GM21360 (cell line): Measurements from ENCODE around the gene CCBE1.
"Not testable (repeated sequence)": the region's sequence is repeated elsewhere in the genome, so short reads cannot be mapped to it uniquely, and the experiment has no call there.

Source experiments
- ATAC-seq: cut with Tn5 transposase; IDR thresholded peaks from one replicate; pipeline ENCODE4 v1.9.1; 2021; ENCODE audit warnings: mild to moderate bottlenecking, moderate library complexity; ENCODE audit not compliant: unreplicated experiment

Gene CCBE1

DNA sequence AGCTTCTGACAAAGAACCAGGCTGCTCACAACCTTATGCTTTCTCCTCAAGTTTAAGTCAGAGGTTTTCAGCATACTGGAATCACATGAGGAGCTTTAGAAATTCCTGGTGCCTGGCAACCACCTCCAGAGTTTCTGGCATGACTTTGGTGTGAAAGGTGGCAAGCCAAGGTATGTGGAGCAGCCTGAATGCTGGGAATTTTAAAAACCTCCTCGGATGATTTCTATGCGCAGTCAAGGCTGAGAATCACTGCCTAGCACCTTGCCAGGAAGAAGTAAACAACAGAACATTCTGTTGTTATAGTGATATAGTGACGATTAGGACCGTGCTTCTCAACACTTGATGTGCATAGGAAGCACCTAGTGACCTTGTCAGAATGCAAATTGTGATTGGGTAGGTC, 11.7 kb downstream of the CCBE1 start:
- no peak for ATAC-seq

GRCh38 chr18:59684777-59685176, 12.4 kb downstream of the CCBE1 start:
- no peak for ATAC-seq

DNA sequence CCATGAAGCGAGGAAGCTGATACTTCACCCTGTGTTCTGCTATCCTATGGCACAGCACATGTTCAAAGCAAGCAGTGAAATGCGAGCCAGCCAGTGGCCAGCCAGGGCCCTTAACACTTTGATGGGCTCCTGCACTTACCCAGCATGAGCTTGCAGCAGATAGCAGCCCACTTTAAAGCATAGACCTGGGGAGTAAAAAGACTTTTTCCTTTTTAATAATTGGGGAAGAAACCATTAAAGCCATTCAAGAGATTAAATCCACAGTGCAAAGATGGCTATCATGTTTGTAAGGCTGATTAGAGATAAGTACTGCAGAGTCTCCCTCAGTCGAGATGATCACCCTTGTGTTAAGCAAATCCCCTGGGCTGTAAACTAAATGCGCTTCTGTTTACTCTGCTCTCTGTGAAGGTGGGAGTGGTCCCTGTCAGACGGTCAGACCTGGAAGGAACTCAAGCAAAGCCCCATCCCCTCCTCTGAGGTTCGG, 15.7 kb downstream of the CCBE1 start:
- no peak for ATAC-seq

DNA sequence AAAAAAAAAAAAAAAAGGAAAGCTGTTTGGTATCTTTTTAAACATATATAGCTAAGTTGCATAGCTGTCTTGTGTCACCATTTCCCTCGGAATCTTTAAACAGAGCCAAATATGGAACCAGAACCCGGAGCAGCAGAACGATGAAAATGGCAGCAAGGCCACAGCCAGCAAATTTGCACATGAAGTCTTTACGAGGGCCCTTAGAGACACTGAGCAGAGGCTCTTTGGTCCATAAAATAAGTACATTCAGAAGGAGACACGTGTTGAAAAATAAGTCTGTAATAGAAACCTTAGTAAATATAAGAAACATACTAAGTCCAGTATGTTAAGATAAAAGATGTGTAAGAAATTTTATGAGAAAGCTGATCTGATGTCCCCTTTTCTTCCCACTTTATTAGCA, 16.2 kb downstream of the CCBE1 start:
- no peak for ATAC-seq

DNA sequence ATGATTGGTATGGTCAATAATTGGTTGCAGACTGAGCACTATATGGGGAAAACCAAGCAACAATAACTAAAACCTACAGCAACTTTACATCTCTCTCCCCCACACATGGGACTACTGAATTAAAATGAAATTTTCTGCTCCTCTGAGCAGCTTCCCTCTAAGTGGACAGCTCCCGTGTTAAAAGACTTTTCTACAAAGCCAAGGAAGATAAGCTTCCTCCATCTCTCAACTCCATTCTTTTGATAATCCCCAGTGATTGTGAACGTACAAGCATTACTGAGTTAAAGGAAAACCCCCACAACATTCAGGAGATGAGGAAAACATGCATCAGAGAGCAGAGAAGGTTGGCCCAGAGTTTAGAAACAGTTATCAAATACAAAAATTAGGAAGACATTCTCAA, 21.9 kb downstream of the CCBE1 start:
- ATAC-seq: no peak

DNA sequence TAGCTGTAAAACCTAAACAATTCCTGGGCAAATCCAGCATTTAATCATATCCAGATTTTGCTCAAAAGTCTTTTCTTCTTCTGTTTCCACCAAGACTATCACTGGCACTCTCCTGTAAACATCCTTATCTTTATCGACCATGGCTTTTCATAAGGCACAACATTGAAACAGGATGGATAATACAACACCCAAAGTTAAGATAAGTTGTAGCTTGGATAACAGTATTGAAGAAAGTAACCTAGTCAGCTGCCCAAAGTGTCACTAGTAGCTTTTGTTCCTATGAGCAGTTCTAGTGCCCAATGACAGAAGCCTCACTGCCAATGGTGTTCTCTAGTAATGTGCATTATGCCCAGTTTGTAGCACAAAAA, 22.3 kb downstream of the CCBE1 start:
- ATAC-seq: no peak

GRCh38 chr18:59674186-59674902, 22.9 kb downstream of the CCBE1 start:
- ATAC-seq: no peak

DNA sequence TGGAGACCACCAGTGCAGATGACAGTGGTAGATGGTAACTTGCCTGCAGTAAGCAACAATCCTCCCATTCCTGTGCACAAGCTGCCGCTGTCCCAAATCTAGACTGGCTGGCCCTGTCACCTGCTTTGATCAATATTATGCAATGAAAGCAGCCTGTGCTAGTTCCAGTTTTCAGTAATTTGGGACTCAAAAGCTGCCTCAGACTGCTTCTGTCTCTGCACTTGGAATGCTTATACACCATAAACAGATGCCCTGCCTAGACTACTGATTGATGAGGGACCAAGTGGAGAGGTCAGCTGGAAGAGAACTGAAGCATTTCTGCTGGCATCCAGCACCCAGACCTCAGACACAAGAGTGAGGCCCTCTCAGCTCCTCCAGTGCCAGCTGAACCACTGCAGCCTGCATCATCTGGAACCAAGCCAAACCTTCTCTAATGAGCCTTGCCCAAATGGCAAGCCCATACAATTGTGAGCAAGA, 24.9 kb downstream of the CCBE1 start:
- no peak for ATAC-seq

GRCh38 chr18:59671551-59671950, 25.7 kb downstream of the CCBE1 start:
- ATAC-seq: no peak

DNA sequence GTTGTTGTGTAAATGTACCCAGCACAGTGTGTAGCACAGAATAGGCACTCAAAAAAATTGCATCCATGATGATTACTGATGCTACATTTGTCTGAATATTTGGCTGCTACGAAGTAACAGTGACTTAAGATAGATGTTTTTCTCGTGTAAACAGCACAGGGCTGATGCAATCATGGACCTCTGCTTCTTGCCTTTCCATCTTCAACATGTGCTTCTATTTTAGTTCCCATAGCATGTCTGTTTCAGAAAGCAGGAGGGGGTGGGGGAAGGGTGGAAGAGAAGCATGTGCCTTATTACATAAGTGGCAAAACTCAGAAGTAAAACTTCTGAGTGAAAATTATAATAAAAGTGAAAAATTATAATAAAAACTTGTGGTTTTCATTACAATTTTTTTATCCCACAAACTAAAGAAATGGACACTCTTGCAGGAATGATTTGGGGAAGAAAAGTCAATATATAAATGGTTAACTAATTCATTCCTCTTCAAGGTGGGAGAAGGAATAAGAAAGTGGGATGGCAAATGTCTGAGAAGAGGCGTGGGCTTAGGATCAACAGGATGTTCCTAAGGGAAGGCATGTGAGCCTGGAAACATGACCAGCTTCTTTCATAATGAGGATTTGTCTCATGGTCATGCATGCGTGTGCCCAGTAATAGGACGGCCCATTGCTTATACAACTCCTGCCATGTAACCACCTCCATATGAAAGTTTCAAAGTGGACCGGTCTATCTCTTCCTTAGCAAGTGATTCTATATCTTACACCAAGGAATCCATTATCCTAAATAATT, 27.2 kb downstream of the CCBE1 start:
- ATAC-seq: no peak

DNA sequence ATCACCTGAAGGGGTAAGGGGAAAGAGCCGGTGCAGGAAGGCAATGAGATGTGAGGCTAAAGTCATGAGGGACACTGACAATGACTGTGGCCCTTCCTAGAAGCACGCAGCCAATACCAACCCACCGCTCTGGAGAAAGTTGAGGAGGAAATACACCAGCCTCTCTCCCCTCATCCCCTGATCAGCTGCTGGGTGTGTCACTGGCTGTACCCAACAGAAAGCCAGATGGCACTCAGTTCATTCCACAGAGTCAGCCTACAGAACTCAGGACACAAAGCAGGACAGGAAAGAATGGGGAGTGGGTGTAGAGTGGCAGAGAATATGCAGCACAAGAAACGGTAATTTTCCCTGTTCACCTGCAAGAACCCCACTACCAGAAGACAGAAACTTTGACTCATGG, 29.7 kb downstream of the CCBE1 start:
- no peak for ATAC-seq

DNA sequence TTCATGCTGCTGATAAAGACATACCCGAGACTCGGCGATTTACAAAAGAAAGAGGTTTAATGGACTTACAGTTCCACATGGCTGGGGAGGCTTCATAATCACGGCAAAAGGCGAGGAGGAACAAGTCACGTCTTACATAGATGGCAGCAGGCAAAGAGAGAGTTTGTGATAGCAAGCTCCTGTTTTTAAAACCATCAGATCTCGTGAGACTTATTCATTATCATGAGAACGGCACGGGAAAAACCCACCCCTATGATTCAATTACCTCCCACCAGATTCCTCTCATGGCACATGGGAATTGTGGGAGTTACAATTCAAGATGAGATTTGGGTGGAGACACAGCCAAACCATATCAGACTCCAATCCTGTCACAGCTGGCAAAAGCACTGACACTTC, 31.2 kb downstream of the CCBE1 start:
- ATAC-seq: not testable (repeated sequence)

GRCh38 chr18:59665057-59666006, 31.9 kb downstream of the CCBE1 start:
- no peak for ATAC-seq

- ATAC-seq: no peak
Measured at GRCh38 chr18:59664329-59664728, 32.9 kb downstream of the CCBE1 start.

- no peak for ATAC-seq
Measured at GRCh38 chr18:59663096-59663495, 34.1 kb downstream of the CCBE1 start.

DNA sequence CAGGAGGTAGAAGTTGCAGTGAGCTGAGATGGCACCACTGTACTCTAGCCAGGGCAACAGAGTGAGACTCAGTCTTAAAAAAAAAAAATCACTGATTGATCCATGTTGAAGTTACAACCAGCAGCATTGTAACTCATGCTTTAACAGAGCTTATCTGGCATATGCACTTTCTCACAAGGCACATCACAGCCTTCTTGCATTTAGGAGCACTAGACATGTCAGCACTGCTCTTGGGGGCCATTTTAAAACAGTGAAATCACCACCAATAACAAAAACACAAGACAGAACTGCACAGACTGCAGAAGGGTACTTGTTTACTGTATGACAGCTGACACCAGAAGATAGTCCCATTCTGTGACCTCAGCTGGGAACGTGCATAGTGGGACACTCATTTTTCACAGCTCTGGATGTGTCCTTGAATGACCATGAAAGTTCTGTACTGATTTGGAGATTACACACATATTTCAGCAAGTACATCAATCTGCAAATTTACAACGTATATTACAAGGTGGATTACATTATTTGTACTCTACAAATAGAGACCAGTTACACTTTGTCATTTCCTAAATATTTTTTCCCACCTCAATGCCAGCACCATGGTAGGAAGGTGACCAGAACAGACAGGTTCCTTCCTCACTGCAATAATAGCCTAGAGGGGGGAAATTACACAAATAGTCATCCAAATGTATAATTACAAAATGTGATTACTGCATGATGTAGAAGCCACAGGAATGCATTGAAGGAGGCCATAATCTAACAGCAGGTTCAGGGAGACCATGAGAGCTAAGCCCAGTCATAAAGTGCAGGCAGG, 35.1 kb downstream of the CCBE1 start:
- ATAC-seq: no peak

DNA sequence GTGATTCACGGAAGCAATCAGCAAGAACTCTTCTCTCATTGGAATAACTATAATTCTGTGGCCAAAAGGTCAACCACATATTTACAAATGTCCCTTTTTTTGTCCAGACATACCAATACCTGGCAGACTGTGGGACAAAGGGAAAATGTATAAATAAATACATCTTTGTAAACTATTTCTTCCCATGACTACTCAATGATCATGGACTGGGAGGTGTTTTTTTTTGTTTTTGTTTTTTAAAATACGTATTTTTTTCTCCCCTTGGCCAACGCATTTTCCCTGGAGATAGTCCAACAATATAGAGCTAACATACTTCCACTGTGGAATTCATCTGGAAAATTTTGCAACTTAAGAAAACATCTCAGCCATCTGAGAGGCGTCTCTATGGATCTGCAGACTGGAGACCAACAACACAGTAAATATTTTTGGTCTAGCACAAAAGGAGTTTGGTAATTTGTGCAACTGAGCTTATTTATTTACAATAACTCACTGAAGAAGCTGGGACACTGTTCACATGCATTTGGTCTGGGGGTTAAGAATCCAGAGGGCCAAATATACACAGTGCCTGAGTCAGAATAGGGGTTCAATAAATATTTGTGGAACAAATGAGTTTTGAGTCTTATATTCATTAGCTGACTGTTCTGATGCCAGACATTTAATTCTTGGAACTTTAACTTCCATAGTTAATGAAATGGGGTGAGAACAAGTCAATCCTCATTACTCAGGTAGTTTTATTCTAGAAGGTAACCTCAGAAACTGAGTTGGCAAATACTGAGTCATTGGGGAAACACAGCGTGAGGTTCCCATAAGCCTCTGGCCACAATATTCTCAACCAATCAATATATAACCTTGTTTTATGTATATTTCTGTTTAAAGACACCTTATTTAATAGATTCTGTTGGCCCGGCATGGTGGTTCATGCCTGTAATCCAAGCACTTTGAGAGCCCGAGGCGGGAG, 36.2 kb downstream of the CCBE1 start:
- ATAC-seq: no peak

DNA sequence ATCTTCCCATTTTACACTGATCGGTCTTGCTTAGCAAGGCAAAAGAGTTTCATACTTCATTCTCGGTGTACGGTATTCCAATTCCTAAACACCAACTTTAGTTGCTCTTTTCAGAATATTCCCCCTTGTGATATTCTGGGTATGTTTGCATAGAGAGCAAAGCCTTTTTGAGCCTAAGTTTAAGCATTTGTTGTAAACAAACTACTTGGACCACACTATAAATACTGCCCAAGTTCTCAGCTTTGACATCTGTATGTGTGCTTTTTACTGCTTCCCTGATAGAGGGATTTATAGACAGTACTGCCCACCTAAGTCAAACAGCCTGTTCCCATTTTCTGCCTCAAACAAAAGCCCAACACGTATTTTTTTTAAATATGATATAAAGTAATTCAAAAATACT, 36.9 kb downstream of the CCBE1 start:
- no peak for ATAC-seq

DNA sequence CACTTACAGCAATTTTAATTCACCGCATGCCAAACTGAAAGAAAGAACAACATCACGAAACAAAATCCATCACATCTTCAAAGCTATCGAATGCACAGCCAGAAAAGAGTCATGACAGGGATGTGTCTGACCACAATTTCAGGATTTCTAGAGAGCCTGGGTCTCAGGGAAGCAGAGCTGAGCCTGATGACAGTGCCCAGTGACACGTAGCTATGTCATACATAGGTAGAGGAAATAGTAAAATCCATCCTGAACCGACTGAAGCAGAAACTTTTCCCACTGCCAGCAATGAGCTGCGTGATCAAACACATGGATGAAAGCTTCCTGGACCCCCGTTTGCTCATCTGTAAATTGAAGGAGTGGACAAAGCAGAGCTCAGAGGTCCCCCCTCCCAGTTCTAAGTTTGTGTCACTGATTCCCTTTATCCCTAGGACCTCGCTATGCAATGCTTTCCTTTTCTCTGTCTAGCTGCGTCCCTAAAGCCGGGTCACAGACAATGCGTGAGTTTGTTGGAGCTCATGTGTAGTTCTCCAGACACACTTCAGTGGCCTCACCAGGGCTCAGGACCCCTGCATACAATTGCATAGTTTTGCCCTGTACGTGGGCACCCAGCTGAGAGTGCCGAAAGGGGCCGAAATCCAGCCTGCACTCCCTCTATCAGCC, 37.6 kb downstream of the CCBE1 start:
- no peak for ATAC-seq
